GM12872 (cell line): ENCODE data around the gene CCDC70.

Experiments used
- TF ChIP-seq, protein P1 (sequence below): IDR thresholded peaks from 3 replicates; pipeline ENCODE4 v1.5.1; 2011; ENCODE audit warnings: low read depth, mild to moderate bottlenecking, low read length, moderate library complexity; ENCODE audit not compliant: insufficient read depth

CCDC70 gene

DNA sequence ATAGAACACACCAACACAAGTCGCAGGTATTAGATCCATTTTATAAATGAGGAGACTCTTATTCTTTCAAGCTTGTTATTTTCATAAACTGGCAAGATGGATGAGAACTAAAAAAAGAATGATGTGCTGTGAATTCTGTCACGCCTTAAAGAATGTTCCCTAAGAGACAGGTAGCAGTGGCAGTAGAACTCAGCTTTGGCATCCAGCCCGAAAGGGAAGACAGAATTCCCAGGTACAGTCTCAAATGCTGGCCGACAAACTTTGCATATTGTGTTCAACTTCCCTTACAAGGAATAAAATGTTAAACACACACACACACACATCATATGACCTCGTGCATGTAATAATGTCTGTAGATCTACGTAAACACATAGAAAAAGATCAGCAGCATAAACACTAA, 20.0 kb upstream of the CCDC70 start:
- TF ChIP-seq, protein P1, sequence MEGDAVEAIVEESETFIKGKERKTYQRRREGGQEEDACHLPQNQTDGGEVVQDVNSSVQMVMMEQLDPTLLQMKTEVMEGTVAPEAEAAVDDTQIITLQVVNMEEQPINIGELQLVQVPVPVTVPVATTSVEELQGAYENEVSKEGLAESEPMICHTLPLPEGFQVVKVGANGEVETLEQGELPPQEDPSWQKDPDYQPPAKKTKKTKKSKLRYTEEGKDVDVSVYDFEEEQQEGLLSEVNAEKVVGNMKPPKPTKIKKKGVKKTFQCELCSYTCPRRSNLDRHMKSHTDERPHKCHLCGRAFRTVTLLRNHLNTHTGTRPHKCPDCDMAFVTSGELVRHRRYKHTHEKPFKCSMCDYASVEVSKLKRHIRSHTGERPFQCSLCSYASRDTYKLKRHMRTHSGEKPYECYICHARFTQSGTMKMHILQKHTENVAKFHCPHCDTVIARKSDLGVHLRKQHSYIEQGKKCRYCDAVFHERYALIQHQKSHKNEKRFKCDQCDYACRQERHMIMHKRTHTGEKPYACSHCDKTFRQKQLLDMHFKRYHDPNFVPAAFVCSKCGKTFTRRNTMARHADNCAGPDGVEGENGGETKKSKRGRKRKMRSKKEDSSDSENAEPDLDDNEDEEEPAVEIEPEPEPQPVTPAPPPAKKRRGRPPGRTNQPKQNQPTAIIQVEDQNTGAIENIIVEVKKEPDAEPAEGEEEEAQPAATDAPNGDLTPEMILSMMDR = no peak

DNA sequence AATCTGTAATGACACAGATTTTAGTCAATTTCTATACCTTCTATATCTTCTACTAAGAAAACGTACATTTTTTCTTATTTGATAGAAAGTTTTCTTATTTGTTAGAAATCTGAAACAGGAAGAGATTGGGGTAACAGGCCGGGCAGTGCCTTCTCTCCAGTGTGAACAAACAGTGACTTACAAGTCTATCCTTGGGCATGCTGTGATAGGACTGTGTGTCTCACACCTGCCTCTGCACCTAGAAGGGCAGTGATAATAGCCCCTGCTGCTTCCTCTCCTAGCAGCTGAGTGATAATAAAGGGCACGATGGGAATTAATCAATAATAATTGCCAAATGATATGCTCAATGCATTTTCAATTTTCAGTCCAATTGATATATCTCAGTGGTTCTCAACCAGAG, 18.2 kb upstream of the CCDC70 start:
- TF ChIP-seq, protein P1 = no peak

DNA sequence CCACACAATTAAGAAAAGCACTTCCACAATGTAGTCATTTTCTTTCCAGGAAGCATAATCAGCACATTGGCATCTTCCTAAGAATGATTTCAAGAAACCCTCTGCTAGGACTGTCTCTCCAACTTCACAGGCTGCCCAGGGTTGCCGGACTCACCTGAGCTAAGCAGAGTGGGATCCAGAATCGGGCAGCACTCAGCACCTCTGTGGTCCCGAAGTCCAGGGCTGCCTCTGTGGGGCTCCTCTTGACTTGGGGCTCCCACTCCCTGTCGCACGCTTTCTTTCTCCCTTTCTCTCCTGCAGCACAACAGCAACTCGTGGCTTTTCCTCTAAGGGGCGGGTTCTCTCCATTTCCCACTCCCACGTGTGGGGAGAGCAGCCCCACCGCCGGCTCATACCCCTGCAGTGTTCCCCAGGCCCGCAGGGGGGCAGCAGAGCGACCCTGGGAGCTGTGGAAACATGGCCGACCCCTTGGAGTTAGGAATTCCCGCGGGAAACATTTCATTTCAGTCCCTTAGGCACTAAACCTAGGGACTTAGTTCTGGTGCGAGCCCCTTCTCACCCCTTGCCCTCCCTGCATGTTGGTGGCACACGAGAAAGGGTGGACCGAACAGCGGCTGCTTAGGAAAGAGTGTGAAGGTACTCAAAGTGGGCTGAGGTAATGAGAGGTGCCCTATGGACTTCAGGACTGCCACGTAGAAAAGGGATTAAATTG, 16.8 kb upstream of the CCDC70 start, which contains the start of gene TMEM272:
TMEM272 (minus strand) TSS at position 316 of the 712 bp plus-strand sequence. CDS start 6,647 bp downstream, outside the sequence.
- TF ChIP-seq, protein P1 = peak; percentile 92

DNA sequence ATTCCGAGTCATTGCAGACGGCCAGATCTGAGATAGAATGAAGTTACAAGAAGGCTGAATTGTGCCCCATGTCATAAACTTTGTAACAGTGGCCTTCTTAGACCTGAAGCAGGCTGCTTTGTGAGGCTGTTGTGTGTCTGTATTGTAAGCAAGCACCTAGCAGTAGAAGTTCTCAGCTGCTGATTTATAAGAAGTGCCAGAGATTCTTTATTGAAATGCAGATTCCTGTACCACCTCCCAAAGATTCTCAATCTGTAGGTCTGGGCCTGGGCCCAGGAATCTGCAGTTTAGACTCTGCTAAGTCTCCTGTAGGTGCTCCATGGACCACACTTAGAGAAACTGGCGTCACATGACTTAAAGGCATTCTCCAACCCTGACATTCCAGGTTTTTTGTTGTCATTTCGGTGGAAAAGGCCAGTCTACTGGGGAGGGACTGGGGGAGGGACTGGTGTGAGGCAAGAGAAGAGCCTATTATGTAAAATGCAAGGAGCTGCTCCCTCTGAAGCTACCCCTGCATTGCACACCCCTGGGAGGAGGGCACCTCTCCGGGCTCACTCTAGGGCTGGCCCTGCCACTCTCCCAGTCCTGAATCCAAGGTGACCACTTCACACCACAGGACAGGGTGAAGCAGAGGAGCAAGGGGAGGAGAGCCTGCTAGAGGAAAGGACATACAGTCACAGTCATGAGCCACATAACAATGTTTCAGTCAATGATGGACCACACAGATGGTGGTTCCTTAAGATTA, 16.0 kb upstream of the CCDC70 start:
- TF ChIP-seq, protein P1 = no peak

DNA sequence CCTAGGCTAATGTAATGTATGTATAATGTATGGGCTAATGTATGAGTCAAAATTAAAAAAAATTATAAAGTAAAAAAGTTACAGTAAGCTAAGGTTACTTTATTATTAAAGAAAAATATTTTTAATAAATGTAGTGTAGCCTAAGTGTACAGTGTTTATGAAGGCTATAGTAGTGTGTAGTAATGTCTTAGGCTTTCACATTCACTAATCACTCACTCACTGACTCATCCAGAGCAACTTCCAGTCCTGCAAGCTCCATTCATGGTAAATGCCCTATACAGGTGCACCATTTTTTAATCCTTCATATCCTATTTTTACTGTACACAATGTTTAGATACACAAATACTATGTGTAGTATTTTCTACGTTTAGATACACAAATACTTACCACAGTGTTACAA, 15.0 kb upstream of the CCDC70 start:
- TF ChIP-seq, protein P1 = no peak

DNA sequence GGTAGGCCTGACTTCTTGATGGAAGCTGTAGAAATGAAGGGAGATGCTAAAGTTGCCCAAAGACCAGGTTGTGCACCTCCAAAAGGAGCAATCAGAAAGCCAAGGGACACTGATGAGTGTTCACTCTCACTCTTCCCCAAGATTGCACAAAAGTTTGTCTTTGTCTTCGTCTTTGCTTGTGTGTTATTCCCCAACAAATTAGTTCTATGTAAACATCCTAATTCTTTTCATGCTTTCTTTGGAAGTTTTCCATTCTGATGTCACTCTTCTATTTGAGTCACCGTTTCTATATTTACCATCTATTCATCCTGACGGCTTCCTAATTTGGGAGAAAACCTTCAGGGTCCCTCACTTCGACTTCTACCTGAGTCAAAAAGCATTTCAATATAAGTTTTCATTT, 13.1 kb upstream of the CCDC70 start:
- TF ChIP-seq, protein P1 = no peak

DNA sequence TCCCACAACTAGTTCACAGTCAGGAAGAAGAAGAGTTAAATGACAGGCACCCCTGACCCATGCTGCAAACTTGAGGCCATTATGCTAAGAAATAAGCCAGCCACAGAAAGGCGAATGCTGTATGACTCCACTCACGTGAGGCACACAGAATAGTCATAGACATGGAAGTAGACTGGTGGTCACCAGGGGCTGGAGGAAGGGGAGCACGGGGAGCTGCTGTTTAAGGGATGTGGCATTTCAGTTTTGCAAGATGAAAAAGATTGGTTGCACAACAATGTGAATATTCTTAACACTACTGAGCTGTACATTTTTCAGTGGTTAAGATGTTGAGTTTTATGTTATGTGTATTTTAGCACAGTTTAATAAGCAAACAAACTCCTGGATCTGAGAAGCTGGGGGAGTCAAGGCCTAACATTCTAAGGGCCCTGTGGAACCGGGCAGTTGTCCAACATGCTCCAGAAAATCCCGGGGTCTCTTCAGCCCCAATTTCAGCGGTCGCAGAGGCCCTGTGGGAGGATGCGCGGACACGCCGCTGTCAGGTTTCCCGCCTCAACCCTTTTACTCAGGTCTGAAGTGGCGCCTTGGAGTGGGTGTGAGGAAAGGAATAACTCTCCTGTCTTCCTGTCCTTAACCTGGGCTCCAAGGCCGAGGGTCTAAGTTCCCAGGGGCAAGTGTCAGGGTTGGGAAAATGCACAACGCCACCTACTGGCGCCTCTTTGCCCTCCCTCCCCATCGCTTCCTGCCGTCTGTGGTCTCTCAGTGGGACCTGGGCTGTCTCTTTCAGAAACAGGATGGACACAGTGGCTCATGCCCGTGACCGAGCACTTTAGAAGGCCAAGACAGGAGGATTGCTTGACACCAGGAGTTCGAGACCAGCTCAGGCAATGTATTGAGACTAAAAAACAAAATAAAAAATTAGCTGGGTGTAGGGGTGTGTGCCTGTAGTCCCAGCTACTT, 12.3 kb upstream of the CCDC70 start:
- TF ChIP-seq, protein P1 = peak; percentile 87
